Trophoblast cell (in vitro differentiated cells and primary cell): ENCODE measurements around the gene SLC48A1.
A peak's percentile ranks its signal among the peaks of the same experiment; 100 is the strongest.

ENCODE experiments used
- DNase-seq, 2 donors: peaks; one replicate each; pipeline ENCODE4 v3.0.0-alpha.2; 2016
- H2AFZ ChIP-seq: 2 replicates; pipeline ENCODE4 v1.6.1; 2013; ENCODE audit warnings: low read length, moderate library complexity, mild to moderate bottlenecking; ENCODE audit not compliant: insufficient read depth, poor library complexity
- H2AK5ac ChIP-seq: 2 replicates; pipeline ENCODE4 v1.6.1; 2013; ENCODE audit warnings: mild to moderate bottlenecking, low read length
- H2BK120ac ChIP-seq: 2 replicates; pipeline ENCODE4 v1.6.1; 2013; ENCODE audit warnings: low read length, mild to moderate bottlenecking, moderate library complexity; ENCODE audit not compliant: insufficient read depth, poor library complexity
- H2BK12ac ChIP-seq: 2 replicates; pipeline ENCODE4 v1.6.1; 2013; ENCODE audit warnings: mild to moderate bottlenecking, low read length, moderate library complexity
- H2BK5ac ChIP-seq: 2 replicates; pipeline ENCODE4 v1.6.1; 2013; ENCODE audit warnings: low read length, low read depth, moderate library complexity, mild to moderate bottlenecking; ENCODE audit not compliant: poor library complexity
- H3K14ac ChIP-seq: 2 replicates; pipeline ENCODE4 v1.6.1; 2013; ENCODE audit warnings: mild to moderate bottlenecking, low read length
- H3K18ac ChIP-seq: 2 replicates; pipeline ENCODE4 v1.6.1; 2013; ENCODE audit warnings: mild to moderate bottlenecking, low read length
- H3K23ac ChIP-seq: 2 replicates; pipeline ENCODE4 v1.6.1; 2013; ENCODE audit warnings: low read length
- H3K27ac ChIP-seq: 2 replicates; pipeline ENCODE4 v1.5.1; 2013; ENCODE audit warnings: low read depth, mild to moderate bottlenecking, inconsistent platforms, low read length, moderate library complexity
- H3K27me3 ChIP-seq: 2 replicates; pipeline ENCODE4 v1.6.1; 2013; ENCODE audit warnings: inconsistent platforms, mild to moderate bottlenecking, low read length, moderate library complexity; ENCODE audit not compliant: insufficient read depth
- H3K36me3 ChIP-seq, 2 experiments: 1 replicate in 1 of 2; 2 replicates in 1 of 2; pipeline ENCODE4 v1.6.1; 2013; ENCODE audit warnings: low read length in 2 of 2, mild to moderate bottlenecking in 2 of 2, moderate library complexity in 1 of 2; ENCODE audit not compliant: insufficient read depth in 2 of 2, control insufficient read depth in 1 of 2
- H3K4ac ChIP-seq: 2 replicates; pipeline ENCODE4 v1.6.1; 2013; ENCODE audit warnings: low read depth, mild to moderate bottlenecking, low read length, moderate library complexity
- H3K4me1 ChIP-seq, 2 experiments: 1 replicate in 1 of 2; 2 replicates in 1 of 2; pipeline ENCODE4 v1.6.1; 2013; ENCODE audit warnings: low read length in 2 of 2, mild to moderate bottlenecking in 2 of 2, moderate library complexity in 1 of 2; ENCODE audit not compliant: insufficient read depth in 2 of 2, control insufficient read depth in 1 of 2
- H3K4me2 ChIP-seq: 2 replicates; pipeline ENCODE4 v1.6.1; 2013; ENCODE audit warnings: inconsistent platforms, mild to moderate bottlenecking, low read length, moderate library complexity
- H3K4me3 ChIP-seq: 2 replicates; pipeline ENCODE4 v1.5.1; 2013; ENCODE audit warnings: mild to moderate bottlenecking, low read depth, low read length, inconsistent platforms
- H3K79me1 ChIP-seq: one replicate; pipeline ENCODE4 v1.6.1; 2013; ENCODE audit warnings: low read length
- H3K79me2 ChIP-seq: 2 replicates; pipeline ENCODE4 v1.6.1; 2013; ENCODE audit warnings: low read length, mild to moderate bottlenecking; ENCODE audit not compliant: control insufficient read depth, insufficient read depth, poor library complexity
- H3K9ac ChIP-seq: 2 replicates; pipeline ENCODE4 v1.6.1; 2013; ENCODE audit warnings: mild to moderate bottlenecking, low read length
- H3K9me3 ChIP-seq: 2 replicates; pipeline ENCODE4 v1.6.1; 2013; ENCODE audit warnings: low read depth, mild to moderate bottlenecking, control low read depth, inconsistent platforms, low read length; ENCODE audit not compliant: insufficient read depth
- H4K12ac ChIP-seq: 2 replicates; pipeline ENCODE4 v1.6.1; 2013; ENCODE audit warnings: low read depth, mild to moderate bottlenecking, low read length, moderate library complexity
- H4K8ac ChIP-seq: 2 replicates; pipeline ENCODE4 v1.6.1; 2013; ENCODE audit warnings: low read depth, mild to moderate bottlenecking, low read length, moderate library complexity
- H4K91ac ChIP-seq: one replicate; pipeline ENCODE4 v1.6.1; 2013; ENCODE audit warnings: low read depth, mild to moderate bottlenecking, low read length, moderate library complexity
- WGBS: extraction: QIAGEN DNeasy Blood & Tissue Kit; methylation state at CpG from one replicate; pipeline ENCODE4 v1.1.7; 2013; ENCODE audit warnings: missing lambda C conversion rate; ENCODE audit not compliant: insufficient read length, insufficient coverage; ENCODE audit errors: extremely low coverage; 5-methylcytosine and 5-hydroxymethylcytosine counted together

The SLC48A1 gene

GRCh38 chr12:47795814-47796411 lies 22.9 kb downstream of the SLC48A1 start:
- H4K91ac ChIP-seq: no peak overlapping the region
- H3K27ac ChIP-seq: no peak overlapping the region
- H3K27me3 ChIP-seq: no peaks in the 10 kb centered on the region
- no peak overlapping the region for H2AK5ac ChIP-seq
- H3K9me3 ChIP-seq: peaks cover 4% of the 10 kb centered on the region
- H3K14ac ChIP-seq: no peak overlapping the region
- no peaks in the 10 kb centered on the region for H3K79me1 ChIP-seq
- no peaks in the 10 kb centered on the region for H3K79me2 ChIP-seq
- no peak overlapping the region for H3K4me2 ChIP-seq
- no peak overlapping the region for H2BK12ac ChIP-seq
- no peak overlapping the region for H3K4ac ChIP-seq
- H3K23ac ChIP-seq: no peak overlapping the region
- no peak overlapping the region for H4K12ac ChIP-seq
- DNase-seq: no peak
- peaks cover 75 to 84% of the 10 kb centered on the region in 2 experiments for H3K36me3 ChIP-seq
- H2AFZ ChIP-seq: no peak overlapping the region
- H3K9ac ChIP-seq: no peak overlapping the region
- no peak overlapping the region for H2BK5ac ChIP-seq
- H4K8ac ChIP-seq: no peak overlapping the region
- no peak overlapping the region for H3K4me3 ChIP-seq
- H3K4me1 ChIP-seq: peaks cover 0 to 2% of the 10 kb centered on the region in 2 experiments
- no CpG with 5 or more reads among the region's 22 CpGs for WGBS
- no peak overlapping the region for H2BK120ac ChIP-seq
- H3K18ac ChIP-seq: no peak overlapping the region

- Histone ChIP-seq H4K91ac (no peak overlapping the region), H3K79me1 (peaks cover 4% of the 10 kb centered on the region), H4K8ac (no peak overlapping the region), H2AFZ (no peak overlapping the region), H3K27me3 (no peaks in the 10 kb centered on the region), H3K14ac (no peak overlapping the region), H3K18ac (no peak overlapping the region), H3K23ac (no peak overlapping the region), H3K4me2 (no peak overlapping the region), H3K36me3 (peaks cover 64 to 75% of the 10 kb centered on the region in 2 experiments), H4K12ac (no peak overlapping the region), H2BK120ac (no peak overlapping the region), H2BK12ac (no peak overlapping the region), H3K79me2 (peaks cover 4% of the 10 kb centered on the region), H3K4ac (no peak overlapping the region), H3K4me1 (peaks cover 7 to 11% of the 10 kb centered on the region in 2 experiments), H2BK5ac (no peak overlapping the region), H3K4me3 (no peak overlapping the region), H3K27ac (no peak overlapping the region), H3K9me3 (peaks cover 4% of the 10 kb centered on the region), H2AK5ac (no peak overlapping the region), H3K9ac (no peak overlapping the region)
- no CpG with 5 or more reads among the region's 10 CpGs for WGBS
- peak in 1 of 2 donors; percentile 28 for DNase-seq
These were observed 24.4 kb downstream of the SLC48A1 start for GRCh38 chr12:47797441-47797840.

- Histone ChIP-seq H3K14ac (no peak overlapping the region), H3K9me3 (no peaks in the 10 kb centered on the region), H3K36me3 (peaks cover 60 to 71% of the 10 kb centered on the region in 2 experiments), H3K9ac (no peak overlapping the region), H4K91ac (no peak overlapping the region), H3K79me2 (peaks cover 8% of the 10 kb centered on the region), H2AFZ (no peak overlapping the region), H2BK5ac (no peak overlapping the region), H3K18ac (no peak overlapping the region), H3K79me1 (peaks cover 4% of the 10 kb centered on the region), H3K4me3 (no peak overlapping the region), H2BK120ac (no peak overlapping the region), H2BK12ac (no peak overlapping the region), H4K12ac (no peak overlapping the region), H3K4me2 (no peak overlapping the region), H3K23ac (no peak overlapping the region), H3K4me1 (peaks cover 17 to 22% of the 10 kb centered on the region in 2 experiments), H2AK5ac (no peak overlapping the region), H3K27me3 (no peaks in the 10 kb centered on the region), H4K8ac (no peak overlapping the region), H3K4ac (no peak overlapping the region), H3K27ac (no peak overlapping the region)
- no peak for DNase-seq
- no CpG with 5 or more reads among the region's 17 CpGs for WGBS
These were observed 25.4 kb downstream of the SLC48A1 start for GRCh38 chr12:47798382-47798948.

- H2AK5ac ChIP-seq: no peak overlapping the region
- H3K14ac ChIP-seq: no peak overlapping the region
- H3K4me2 ChIP-seq: no peak overlapping the region
- no peak overlapping the region for H3K27ac ChIP-seq
- H3K18ac ChIP-seq: no peak overlapping the region
- peaks cover 21 to 26% of the 10 kb centered on the region in 2 experiments for H3K4me1 ChIP-seq
- H4K8ac ChIP-seq: no peak overlapping the region
- H3K23ac ChIP-seq: no peak overlapping the region
- H3K79me1 ChIP-seq: peaks cover 4% of the 10 kb centered on the region
- no CpG with 5 or more reads among the region's 7 CpGs for WGBS
- H2BK5ac ChIP-seq: no peak overlapping the region
- H3K27me3 ChIP-seq: no peaks in the 10 kb centered on the region
- peaks cover 60 to 69% of the 10 kb centered on the region in 2 experiments for H3K36me3 ChIP-seq
- DNase-seq: no peak
- no peak overlapping the region for H3K4me3 ChIP-seq
- no peak overlapping the region for H4K12ac ChIP-seq
- no peak overlapping the region for H3K4ac ChIP-seq
- H3K9ac ChIP-seq: no peak overlapping the region
- H3K79me2 ChIP-seq: peaks cover 8% of the 10 kb centered on the region
- no peak overlapping the region for H4K91ac ChIP-seq
- H2BK120ac ChIP-seq: no peak overlapping the region
- no peaks in the 10 kb centered on the region for H3K9me3 ChIP-seq
- H2AFZ ChIP-seq: no peak overlapping the region
- no peak overlapping the region for H2BK12ac ChIP-seq
These were observed 26.4 kb downstream of the SLC48A1 start for GRCh38 chr12:47799357-47799955.
